Motor neuron (in vitro differentiated cells): ENCODE data around the gene SEPTIN12. TPM values are rescaled to one million over a fixed set of nuclear protein-coding genes. Genes with fewer than 3 reads are reported as not detected.
"Not testable (repeated sequence)": the region's sequence is repeated elsewhere in the genome, so short reads cannot be mapped to it uniquely, and the experiment has no call there.

ENCODE experiments used
- ATAC-seq, 8 experiments: fragments of 200-7000 bp; cut with Tn5 transposase; replicated peaks in 6 of 8; 2 replicates each; pipeline ENCODE4 v1.8.0; 2021; ENCODE audit warnings: mild to moderate bottlenecking in 8 of 8, moderate library complexity in 8 of 8
- H3K27ac ChIP-seq, 2 donors: fragments of 250-450 bp; sonication (Bioruptor Pico); 2 replicates each; pipeline ENCODE4 v1.9.0; 2021; ENCODE audit warnings: antibody characterized with exemption in 2 of 2, mild to moderate bottlenecking in 2 of 2, moderate library complexity in 1 of 2
- H3K4me1 ChIP-seq, 2 donors: fragments of 250-450 bp; sonication (Bioruptor Pico); replicated peaks in 1 of 2; 2 replicates each; pipeline ENCODE4 v1.6.1; 2021; ENCODE audit warnings: antibody characterized with exemption in 2 of 2, mild to moderate bottlenecking in 2 of 2, moderate library complexity in 1 of 2
- H3K4me3 ChIP-seq, 5 donors: fragments of 250-450 bp; sonication (Bioruptor Pico); 2 replicates each; pipeline ENCODE4 v1.9.0; 2021; ENCODE audit warnings: antibody characterized with exemption in 5 of 5, mild to moderate bottlenecking in 5 of 5, moderate library complexity in 4 of 5
- WGBS, 10 experiments: fragments of 450-650 bp; shearing (Covaris generic); methylation state at CpG; one replicate each; pipeline ENCODE4 v1.0.0; 2022; 5-methylcytosine and 5-hydroxymethylcytosine counted together
- in situ Hi-C, 9 experiments: fragments of 400-800 bp; cut with MboI; loops; one replicate each; pipeline ENCODE4 v1.15.0; 2021; ENCODE audit warnings: low sequenced_read_pairs in 9 of 9, low pct_unique_long_range_greater_than_20kb in 2 of 9; ENCODE audit not compliant: unreplicated experiment in 9 of 9
- total RNA-seq, 8 experiments: library from RNA; unstranded; fragments of 300-600 nt; gene quantifications; 2 replicates each; pipeline versions ENCODE4 v1.2.3 to v1.2.4, GENCODE V29; 2022

Gene SEPTIN12
- total RNA-seq, 8 experiments from 2014 or later = 0.61 to 1.3 (median 1.0) TPM; not detected in 4

- in situ Hi-C loops, H3K4me1 ChIP-seq, H3K4me3 ChIP-seq, H3K27ac ChIP-seq, ATAC-seq: not testable (repeated sequence)
- WGBS, 10 experiments = 0 to 83% (median 50%) methylated on average over 1 to 2 of the region's 5 CpGs; no CpG with 5 or more reads in 5 of the 10 experiments
Measured at GRCh38 chr16:4738370-4738769, 49.8 kb downstream of the SEPTIN12 start.

- Histone ChIP-seq H3K27ac (no peak overlapping the region), H3K4me1 (peaks cover 4 to 8% of the 10 kb centered on the region in 2 donors), H3K4me3 (no peak overlapping the region)
- in situ Hi-C loops = no loop called here
- no peak for ATAC-seq
- WGBS, 10 experiments = 35 to 90% (median 80%) methylated on average over 2 to 7 of the region's 15 CpGs; no CpG with 5 or more reads in 3 of the 10 experiments
Measured at GRCh38 chr16:4737545-4737944, 50.6 kb downstream of the SEPTIN12 start.

GRCh38 chr16:4736546-4736945 is 51.6 kb downstream of the SEPTIN12 start:
- no peak overlapping the region for H3K27ac ChIP-seq
- WGBS, 10 experiments = 60 to 100% (median 92%) methylated on average over 1 to 3 of the region's 4 CpGs; no CpG with 5 or more reads in 4 of the 10 experiments
- in situ Hi-C loops = no loop called here
- ATAC-seq = no peak
- H3K4me3 ChIP-seq = no peak overlapping the region
- peaks cover 4 to 8% of the 10 kb centered on the region in 2 donors for H3K4me1 ChIP-seq

GRCh38 chr16:4734730-4735535 is 53.2 kb downstream of the SEPTIN12 start:
- WGBS, 10 experiments = 0 to 40% (median 0%) methylated on average over 1 to 5 of the region's 38 CpGs; no CpG with 5 or more reads in 3 of the 10 experiments
- Histone ChIP-seq H3K4me1 (peaks cover 4 to 8% of the 10 kb centered on the region in 2 donors), H3K4me3 (peak overlapping the region; percentile 72 to 89 (median 82)), H3K27ac (peak overlapping the region; percentile 94 to 98)
- peak; percentile 62 to 73 (median 65) for ATAC-seq
- in situ Hi-C loops = no loop called here

GRCh38 chr16:4734063-4734729 is 53.9 kb downstream of the SEPTIN12 start, which contains the start of the genes ANKS3 and DNAAF8:
TSS of gene ANKS3 (minus strand) at chr16:4734271. CDS start at chr16:4730149, 4,122 bp downstream.
TSS of gene DNAAF8 (plus strand) at chr16:4734537. CDS start at chr16:4736515, 1,978 bp downstream.
- peak within 1 kb of the TSS; percentile 72 to 89 (median 82) for H3K4me3 ChIP-seq
- in situ Hi-C loops = no loop called here
- H3K4me1 ChIP-seq = peaks cover 4 to 8% of the 10 kb centered on the region in 2 donors
- peak within 1 kb of the TSS; percentile 94 to 98 for H3K27ac ChIP-seq
- 0% methylated on average over 6 to 9 of the region's 70 CpGs; no CpG with 5 or more reads in 7 of the 10 experiments for WGBS, 10 experiments
- peak; percentile 92 to 96 (median 94) for ATAC-seq

- Histone ChIP-seq H3K27ac (peak overlapping the region; percentile 92 to 98), H3K4me1 (peaks cover 4 to 8% of the 10 kb centered on the region in 2 donors), H3K4me3 (peak overlapping the region; percentile 72 to 89 (median 82))
- in situ Hi-C loops = no loop called here
- WGBS, 10 experiments = 0 to 5% (median 0%) methylated on average over 1 to 10 of the region's 19 CpGs; no CpG with 5 or more reads in 4 of the 10 experiments
- peak in 7 of 8 experiments; percentile 1 to 42 (median 28) for ATAC-seq
Measured at GRCh38 chr16:4733747-4734062, 54.4 kb downstream of the SEPTIN12 start.

GRCh38 chr16:4733211-4733742 is 54.9 kb downstream of the SEPTIN12 start:
- H3K4me3 ChIP-seq = peak overlapping the region; percentile 72 to 89 (median 82)
- 0 to 60% (median 19%) methylated on average over 3 to 16 of the region's 17 CpGs for WGBS, 10 experiments
- in situ Hi-C loops = no loop called here
- no peak for ATAC-seq
- peaks cover 4 to 8% of the 10 kb centered on the region in 2 donors for H3K4me1 ChIP-seq
- H3K27ac ChIP-seq = peak overlapping the region; percentile 92 to 98

GRCh38 chr16:4729876-4730275 is 58.3 kb downstream of the SEPTIN12 start:
- in situ Hi-C loops = no loop called here
- ATAC-seq = no peak

GRCh38 chr16:4728676-4729075 is 59.5 kb downstream of the SEPTIN12 start:
- H3K27ac ChIP-seq = no peak overlapping the region
- no peak overlapping the region for H3K4me3 ChIP-seq
- in situ Hi-C loops = no loop called here
- no peak for ATAC-seq
- H3K4me1 ChIP-seq = peaks cover 0 to 4% of the 10 kb centered on the region in 2 donors
- 70 to 100% (median 95%) methylated on average over 1 to 6 of the region's 8 CpGs; no CpG with 5 or more reads in 6 of the 10 experiments for WGBS, 10 experiments

More at GRCh38 chr16:4729876-4730275, 58.3 kb downstream of the SEPTIN12 start:
- Histone ChIP-seq H3K4me1 (peaks cover 0 to 4% of the 10 kb centered on the region in 2 donors), H3K27ac (no peak overlapping the region), H3K4me3 (no peak overlapping the region)
- WGBS, 10 experiments = 60 to 100% (median 94%) methylated on average over 1 to 15 of the region's 15 CpGs; no CpG with 5 or more reads in 3 of the 10 experiments

Other genes with a start within 250 kb of the SEPTIN12 start
- 10 to 100 TPM; 22.5 to 54.3 (median 28.3) TPM for gene CDIP1, start 249.6 kb downstream of the SEPTIN12 start, total RNA-seq
- under 1 TPM; 0.10 to 1.00 (median 0.32) TPM for gene C16orf96, start 232.0 kb downstream of the SEPTIN12 start, total RNA-seq
- 10 to 100 TPM in 5 of 8 experiments, 1 to 10 TPM in 3; 6.9 to 20.8 (median 11.3) TPM for gene UBALD1, start 173.5 kb downstream of the SEPTIN12 start, total RNA-seq
- gene MGRN1, start 163.5 kb downstream of the SEPTIN12 start, total RNA-seq = 10 to 100 TPM; 16.3 to 69.6 (median 34.5) TPM
- 10 to 100 TPM; 13.8 to 35.2 (median 26.5) TPM for gene NUDT16L1, start 94.8 kb downstream of the SEPTIN12 start, total RNA-seq
- 10 to 100 TPM; 11.7 to 35.5 (median 26.2) TPM for gene ANKS3, start 54.1 kb downstream of the SEPTIN12 start, total RNA-seq
- gene DNAAF8, start 53.8 kb downstream of the SEPTIN12 start, total RNA-seq = 1 to 10 TPM in 6 of 8 experiments, under 1 TPM in 2; 0.96 to 9.4 (median 2.3) TPM
- gene ZNF500, start 21.2 kb downstream of the SEPTIN12 start, total RNA-seq = 10 to 100 TPM in 3 of 8 experiments, 1 to 10 TPM in 5; 7.9 to 17.5 (median 9.0) TPM
- gene SMIM22, start 7.0 kb upstream of the SEPTIN12 start, total RNA-seq = 1 to 10 TPM in 3 of 8 experiments, under 1 TPM in 4, not detected in 1; 0.71 to 2.1 (median 0.98) TPM
- 10 to 100 TPM; 19.1 to 45.1 (median 35.4) TPM for gene ROGDI, start 14.3 kb upstream of the SEPTIN12 start, total RNA-seq
- 100 to 1,000 TPM in 1 of 8 experiments, 10 to 100 TPM in 7; 36.4 to 101 (median 49.5) TPM for gene GLYR1, start 58.9 kb upstream of the SEPTIN12 start, total RNA-seq
- 10 to 100 TPM; 14.0 to 43.7 (median 24.2) TPM for gene UBN1, start 59.1 kb upstream of the SEPTIN12 start, total RNA-seq
- gene PPL, start 148.8 kb upstream of the SEPTIN12 start, total RNA-seq = 100 to 1,000 TPM in 1 of 8 experiments, 10 to 100 TPM in 2, 1 to 10 TPM in 4, under 1 TPM in 1; 0.92 to 357 (median 3.6) TPM
- gene SEC14L5, start 170.0 kb upstream of the SEPTIN12 start, total RNA-seq = 1 to 10 TPM in 4 of 8 experiments, under 1 TPM in 4; 0.04 to 2.0 (median 1.0) TPM
- gene NAGPA, start 245.6 kb upstream of the SEPTIN12 start, total RNA-seq = 10 to 100 TPM in 3 of 8 experiments, 1 to 10 TPM in 5; 1.5 to 18.7 (median 6.5) TPM